CD4-positive, alpha-beta memory T cell (primary cell): ENCODE data around the gene NAALADL2. TPM values are rescaled to one million over a fixed set of nuclear protein-coding genes. Genes with fewer than 3 reads are reported as not detected.

Experiments used
- CTCF ChIA-PET: fragments of 350-600 bp; sonication (Branson Sonifier 250); formaldehyde crosslinking; loops from one replicate; lab custom pipeline; 2021; ENCODE audit warnings: inconsistent platforms; ENCODE audit not compliant: partially characterized antibody; lab: Charles Lee
- POLR2A ChIA-PET: fragments of 350-600 bp; sonication (Branson Sonifier 250); formaldehyde crosslinking; loops from one replicate; lab custom pipeline; 2021; ENCODE audit not compliant: partially characterized antibody; lab: Charles Lee
- DNase-seq, 5 donors: peaks; one replicate each; pipeline versions ENCODE4 v3.0.0 to v3.0.0-alpha.2; 2020 to 2022; ENCODE audit warnings: mixed read lengths in 1 of 5
- H3K27ac ChIP-seq: one replicate; pipeline ENCODE4 v1.7.0; 2013; ENCODE audit warnings: low read depth, low read length
- H3K27me3 ChIP-seq: 2 replicates; pipeline ENCODE4 v1.7.0; 2013; ENCODE audit warnings: mild to moderate bottlenecking, low read length, moderate library complexity; ENCODE audit not compliant: insufficient read depth
- H3K36me3 ChIP-seq: 2 replicates; pipeline ENCODE4 v1.7.0; 2013; ENCODE audit warnings: mild to moderate bottlenecking, low read length, moderate library complexity; ENCODE audit not compliant: insufficient read depth
- H3K4me1 ChIP-seq: 2 replicates; pipeline ENCODE4 v1.7.0; 2013; ENCODE audit warnings: mild to moderate bottlenecking, low read length, moderate library complexity; ENCODE audit not compliant: insufficient read depth
- H3K4me3 ChIP-seq, 2 donors: one replicate each; pipeline ENCODE4 v1.7.0; 2013; ENCODE audit warnings: low read length in 2 of 2, mild to moderate bottlenecking in 1 of 2
- H3K9me3 ChIP-seq, 2 donors: one replicate each; pipeline ENCODE4 v1.7.0; 2013; ENCODE audit warnings: low read length in 2 of 2, control low read depth in 1 of 2; ENCODE audit not compliant: control insufficient read depth in 1 of 2
- H3K27ac Mint-ChIP-seq, 7 donors: one replicate each; pipeline ENCODE4 v1.8.0; 2020 to 2021; ENCODE audit warnings: mixed read lengths in 7 of 7, mild to moderate bottlenecking in 6 of 7, inconsistent platforms in 3 of 7, moderate library complexity in 3 of 7
- H3K27me3 Mint-ChIP-seq, 2 donors: one replicate each; pipeline ENCODE4 v1.8.0; 2020 to 2021; ENCODE audit warnings: mixed read lengths in 2 of 2
- H3K36me3 Mint-ChIP-seq, 2 donors: one replicate each; pipeline ENCODE4 v1.8.0; 2020 to 2021; ENCODE audit warnings: mixed read lengths in 2 of 2, inconsistent platforms in 1 of 2, mild to moderate bottlenecking in 1 of 2
- H3K4me1 Mint-ChIP-seq, 4 donors: one replicate each; pipeline ENCODE4 v1.8.0; 2020 to 2021; ENCODE audit warnings: mixed read lengths in 4 of 4, mild to moderate bottlenecking in 1 of 4
- H3K4me3 Mint-ChIP-seq, 8 donors: one replicate each; pipeline ENCODE4 v1.8.0; 2020 to 2021; ENCODE audit warnings: mixed read lengths in 8 of 8, mild to moderate bottlenecking in 7 of 8, moderate library complexity in 6 of 8, inconsistent platforms in 3 of 8
- H3K9me3 Mint-ChIP-seq, 8 donors: one replicate each; pipeline ENCODE4 v1.8.0; 2020 to 2021; ENCODE audit warnings: mixed read lengths in 8 of 8, mild to moderate bottlenecking in 5 of 8, inconsistent platforms in 3 of 8, moderate library complexity in 1 of 8
- intact Hi-C: fragments of 100-400 bp; cut with micrococcal nuclease; formaldehyde crosslinking; loops from one replicate; pipeline ENCODE4 v1.15.1; 2023
- polyA plus RNA-seq, 2 donors: library from polyadenylated mRNA; unstranded; fragments of 300-500 nt; fragmentation: Illumina TruSeq; gene quantifications; one replicate each; pipeline ENCODE4 v1.2.3, GENCODE V29; 2021
- total RNA-seq, 2 experiments: library from RNA; stranded (reverse); gene quantifications; one replicate each; pipeline ENCODE4 v1.2.3, GENCODE V29; 2021

Gene NAALADL2
- total and polyA plus RNA-seq, 4 experiments from 2014 or later: not detected

GRCh38 chr3:175326041-175326440 is 466.9 kb downstream of the NAALADL2 start:
- no peak overlapping the region for H3K27ac Mint-ChIP-seq
- ChIA-PET POLR2A (no interaction called here), CTCF (no interaction called here)
- no peaks in the 10 kb centered on the region for H3K36me3 Mint-ChIP-seq
- Histone ChIP-seq H3K9me3 (no peaks in the 10 kb centered on the region), H3K36me3 (no peaks in the 10 kb centered on the region), H3K27me3 (no peaks in the 10 kb centered on the region), H3K4me3 (no peak overlapping the region), H3K27ac (no peak overlapping the region), H3K4me1 (no peaks in the 10 kb centered on the region)
- no peaks in the 10 kb centered on the region for H3K27me3 Mint-ChIP-seq
- no peak for DNase-seq
- H3K4me3 Mint-ChIP-seq: no peak overlapping the region
- intact Hi-C loops: no loop called here
- peaks cover 2 to 24% (median 7%) of the 10 kb centered on the region in 8 donors for H3K9me3 Mint-ChIP-seq
- no peaks in the 10 kb centered on the region for H3K4me1 Mint-ChIP-seq

GRCh38 chr3:175329373-175329772 is 470.2 kb downstream of the NAALADL2 start:
- Mint-ChIP-seq H3K27ac (no peak overlapping the region), H3K9me3 (peaks cover 3 to 27% (median 7%) of the 10 kb centered on the region in 8 donors), H3K4me1 (no peaks in the 10 kb centered on the region), H3K4me3 (no peak overlapping the region), H3K36me3 (no peaks in the 10 kb centered on the region), H3K27me3 (no peaks in the 10 kb centered on the region)
- no peaks in the 10 kb centered on the region for H3K27me3 ChIP-seq
- DNase-seq: no peak
- ChIA-PET POLR2A (no interaction called here), CTCF (no interaction called here)
- intact Hi-C loops: no loop called here
- no peaks in the 10 kb centered on the region for H3K4me1 ChIP-seq
- no peaks in the 10 kb centered on the region for H3K9me3 ChIP-seq
- no peak overlapping the region for H3K27ac ChIP-seq
- H3K4me3 ChIP-seq: no peak overlapping the region
- H3K36me3 ChIP-seq: no peaks in the 10 kb centered on the region

GRCh38 chr3:175335229-175335628 is 476.1 kb downstream of the NAALADL2 start:
- peaks cover 0 to 21% (median 5%) of the 10 kb centered on the region in 8 donors for H3K9me3 Mint-ChIP-seq
- Histone ChIP-seq H3K27ac (no peak overlapping the region), H3K4me3 (no peak overlapping the region), H3K27me3 (no peaks in the 10 kb centered on the region), H3K36me3 (no peaks in the 10 kb centered on the region), H3K9me3 (no peaks in the 10 kb centered on the region), H3K4me1 (no peaks in the 10 kb centered on the region)
- no peak overlapping the region for H3K4me3 Mint-ChIP-seq
- CTCF ChIA-PET: no interaction called here
- H3K4me1 Mint-ChIP-seq: no peaks in the 10 kb centered on the region
- H3K36me3 Mint-ChIP-seq: no peaks in the 10 kb centered on the region
- POLR2A ChIA-PET: no interaction called here
- no peak overlapping the region for H3K27ac Mint-ChIP-seq
- DNase-seq: no peak
- H3K27me3 Mint-ChIP-seq: no peaks in the 10 kb centered on the region
- intact Hi-C loops: no loop called here

GRCh38 chr3:175336406-175337133 is 477.4 kb downstream of the NAALADL2 start:
- H3K9me3 ChIP-seq: no peaks in the 10 kb centered on the region
- DNase-seq: no peak
- H3K36me3 ChIP-seq: no peaks in the 10 kb centered on the region
- no peaks in the 10 kb centered on the region for H3K36me3 Mint-ChIP-seq
- no peak overlapping the region for H3K27ac ChIP-seq
- intact Hi-C loops: no loop called here
- no peak overlapping the region for H3K4me3 ChIP-seq
- H3K4me1 ChIP-seq: no peaks in the 10 kb centered on the region
- H3K27me3 ChIP-seq: no peaks in the 10 kb centered on the region
- H3K4me3 Mint-ChIP-seq: no peak overlapping the region
- no peaks in the 10 kb centered on the region for H3K4me1 Mint-ChIP-seq
- peaks cover 0 to 16% (median 4%) of the 10 kb centered on the region in 8 donors for H3K9me3 Mint-ChIP-seq
- no peak overlapping the region for H3K27ac Mint-ChIP-seq
- POLR2A ChIA-PET: no interaction called here
- no peaks in the 10 kb centered on the region for H3K27me3 Mint-ChIP-seq
- CTCF ChIA-PET: no interaction called here

- Histone ChIP-seq H3K4me1 (no peaks in the 10 kb centered on the region), H3K9me3 (no peaks in the 10 kb centered on the region), H3K36me3 (no peaks in the 10 kb centered on the region), H3K27ac (no peak overlapping the region), H3K4me3 (no peak overlapping the region), H3K27me3 (no peaks in the 10 kb centered on the region)
- Mint-ChIP-seq H3K4me3 (no peak overlapping the region), H3K27me3 (no peaks in the 10 kb centered on the region), H3K9me3 (peaks cover 0 to 11% (median 3%) of the 10 kb centered on the region in 8 donors), H3K4me1 (no peaks in the 10 kb centered on the region), H3K36me3 (no peaks in the 10 kb centered on the region), H3K27ac (no peak overlapping the region)
- no peak for DNase-seq
- ChIA-PET CTCF (no interaction called here), POLR2A (no interaction called here)
- intact Hi-C loops: no loop called here
Observed at GRCh38 chr3:175337631-175338030, 478.5 kb downstream of the NAALADL2 start.

- Mint-ChIP-seq H3K4me1 (no peaks in the 10 kb centered on the region), H3K9me3 (peaks cover 0 to 13% (median 3%) of the 10 kb centered on the region in 8 donors), H3K4me3 (no peak overlapping the region), H3K36me3 (no peaks in the 10 kb centered on the region), H3K27ac (no peak overlapping the region), H3K27me3 (no peaks in the 10 kb centered on the region)
- no peak overlapping the region for H3K27ac ChIP-seq
- H3K36me3 ChIP-seq: no peaks in the 10 kb centered on the region
- H3K4me3 ChIP-seq: no peak overlapping the region
- DNase-seq: no peak
- H3K9me3 ChIP-seq: no peaks in the 10 kb centered on the region
- no peaks in the 10 kb centered on the region for H3K27me3 ChIP-seq
- ChIA-PET CTCF (no interaction called here), POLR2A (no interaction called here)
- H3K4me1 ChIP-seq: no peaks in the 10 kb centered on the region
- intact Hi-C loops: no loop called here
Observed at GRCh38 chr3:175338775-175339535, 479.8 kb downstream of the NAALADL2 start.

GRCh38 chr3:175340338-175341015 is 481.3 kb downstream of the NAALADL2 start:
- Mint-ChIP-seq H3K9me3 (peaks cover 0 to 13% (median 2%) of the 10 kb centered on the region in 8 donors), H3K36me3 (no peaks in the 10 kb centered on the region), H3K27ac (no peak overlapping the region), H3K4me1 (no peaks in the 10 kb centered on the region), H3K27me3 (no peaks in the 10 kb centered on the region), H3K4me3 (no peak overlapping the region)
- intact Hi-C loops: no loop called here
- Histone ChIP-seq H3K27me3 (no peaks in the 10 kb centered on the region), H3K27ac (no peak overlapping the region), H3K36me3 (no peaks in the 10 kb centered on the region), H3K4me1 (no peaks in the 10 kb centered on the region), H3K4me3 (no peak overlapping the region), H3K9me3 (no peaks in the 10 kb centered on the region)
- ChIA-PET POLR2A (no interaction called here), CTCF (no interaction called here)
- no peak for DNase-seq
